HG03064 (cell line): ENCODE results near the gene VIT.
"Not testable (repeated sequence)": the region's sequence is repeated elsewhere in the genome, so short reads cannot be mapped to it uniquely, and the experiment has no call there.

ENCODE experiments used
- ATAC-seq: cut with Tn5 transposase; IDR thresholded peaks from one replicate; pipeline ENCODE4 v1.9.1; 2021; ENCODE audit warnings: low read depth; ENCODE audit not compliant: unreplicated experiment

The VIT gene

DNA sequence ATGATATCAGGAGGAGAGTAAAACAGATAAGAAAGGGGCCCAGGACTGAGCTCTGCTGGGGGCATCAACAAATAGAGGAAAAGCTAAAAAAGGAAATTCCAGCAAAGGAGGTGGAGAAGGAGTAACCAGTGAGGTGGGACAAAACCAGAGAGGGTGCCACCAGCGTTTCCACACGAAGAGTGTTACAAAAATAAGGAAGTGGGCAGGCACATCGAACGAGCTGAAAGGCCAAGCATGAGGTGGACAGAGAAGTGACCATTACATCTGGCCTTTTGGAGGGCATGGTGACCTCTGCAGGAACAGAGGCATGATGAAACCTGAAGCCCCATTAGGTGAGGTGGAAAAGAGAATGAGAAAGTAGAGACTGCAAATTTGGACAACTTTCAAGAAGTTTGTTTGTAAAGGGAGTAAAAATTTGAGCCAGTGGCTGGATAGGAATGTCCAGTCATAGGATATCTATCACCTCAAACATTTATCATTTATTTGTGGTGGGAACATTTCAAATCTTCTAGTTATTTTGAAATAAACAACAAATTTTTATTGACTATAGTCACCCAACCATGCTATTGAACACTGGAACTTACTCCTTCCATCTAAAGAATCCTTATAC is 18.4 kb upstream of the VIT start:
- ATAC-seq, result no peak

DNA sequence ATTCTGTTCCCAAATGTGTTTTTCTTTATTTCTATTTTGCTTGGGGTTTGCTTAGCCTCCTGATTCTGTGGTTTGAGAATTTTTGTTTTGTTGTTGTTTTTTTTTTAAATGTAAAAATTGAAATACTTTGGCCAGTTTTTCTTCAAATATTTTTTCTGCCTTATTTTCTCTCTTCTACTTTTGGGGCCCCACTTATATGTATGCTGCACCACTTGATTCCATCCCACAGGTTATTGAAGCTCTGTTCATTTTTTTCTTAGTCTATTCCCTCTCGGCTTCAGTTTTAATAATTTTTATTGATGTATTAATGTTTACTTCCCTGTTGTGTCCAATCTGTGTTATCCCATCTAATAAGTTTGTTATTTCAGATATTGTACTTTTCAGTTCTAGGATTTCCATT is 17.7 kb upstream of the VIT start:
- no peak for ATAC-seq

DNA sequence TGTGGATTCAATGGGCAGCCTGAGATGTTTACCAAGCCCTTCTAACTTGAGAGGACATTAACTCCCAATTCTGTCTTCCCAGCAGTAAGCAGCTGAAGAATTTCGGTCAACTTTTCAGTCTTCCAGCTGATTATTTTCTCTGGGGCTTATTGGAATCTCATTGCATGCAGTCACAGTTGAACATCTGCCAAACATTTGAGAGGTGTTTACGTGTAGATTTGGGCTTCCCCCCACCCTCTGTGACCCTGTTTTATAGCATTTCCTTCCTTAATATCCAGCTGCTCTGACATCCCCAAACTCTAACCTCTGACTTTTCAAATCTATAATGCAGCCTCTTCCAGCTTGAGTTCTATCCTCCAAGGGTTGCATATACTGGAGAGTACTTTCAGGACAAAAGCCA is 16.5 kb upstream of the VIT start:
- ATAC-seq, result no peak

DNA sequence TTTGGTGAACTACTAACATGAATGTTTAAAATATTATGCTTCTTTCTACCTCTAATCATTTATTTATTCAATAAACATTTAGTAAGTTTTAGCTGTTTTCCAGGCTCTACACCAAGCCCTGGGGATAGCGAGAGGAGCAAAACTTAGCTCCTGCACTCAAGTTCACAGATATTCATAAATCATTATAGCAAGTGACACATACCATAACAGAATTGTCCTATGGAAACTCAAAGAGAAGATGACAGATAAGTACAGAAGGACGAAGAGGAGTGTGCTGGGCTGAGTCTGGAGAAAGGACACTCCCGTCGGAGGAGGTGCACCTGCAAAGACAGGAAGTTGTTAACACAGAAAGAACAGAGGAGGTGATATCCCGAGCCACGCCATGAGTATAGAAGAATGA is 13.9 kb upstream of the VIT start:
- ATAC-seq, result no peak

DNA sequence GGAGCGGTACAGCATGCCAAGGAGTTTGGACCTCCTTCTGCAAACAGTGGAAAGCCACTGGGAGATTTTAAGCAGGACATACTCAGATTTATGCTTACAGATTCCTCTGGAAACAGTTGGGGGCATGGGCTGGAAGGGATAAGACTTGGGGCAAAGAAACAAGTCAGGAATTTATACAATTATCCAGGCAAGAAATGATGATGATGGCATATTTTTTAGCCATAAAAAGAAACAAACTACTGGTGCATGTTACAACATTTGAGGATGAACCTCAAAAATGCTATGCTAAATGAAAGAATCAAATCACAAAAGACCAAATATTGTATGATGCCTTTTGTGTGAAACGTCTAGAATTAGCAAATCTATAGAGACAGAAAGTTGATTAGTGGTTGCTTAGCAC is 13.5 kb upstream of the VIT start:
- ATAC-seq, result no peak

DNA sequence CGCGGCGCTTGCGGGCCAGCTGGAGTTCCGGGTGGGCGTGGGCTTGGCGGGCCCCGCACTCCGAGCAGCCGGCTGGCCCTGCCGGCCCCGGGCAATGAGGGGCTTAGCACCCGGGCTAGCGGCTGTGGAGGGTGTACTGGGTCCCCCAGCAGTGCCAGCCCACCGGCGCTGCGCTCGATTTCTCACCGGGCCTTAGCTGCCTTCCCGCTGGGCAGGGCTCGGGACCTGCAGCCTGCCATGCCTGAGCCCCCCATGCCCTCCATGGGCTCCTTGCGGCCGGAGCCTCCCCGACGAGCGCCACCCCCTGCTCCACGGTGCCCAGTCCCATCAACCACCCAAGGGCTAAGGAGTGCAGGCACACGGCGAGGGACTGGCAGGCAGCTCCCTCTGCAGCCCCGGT is 8.2 kb upstream of the VIT start:
- not testable (repeated sequence) for ATAC-seq

DNA sequence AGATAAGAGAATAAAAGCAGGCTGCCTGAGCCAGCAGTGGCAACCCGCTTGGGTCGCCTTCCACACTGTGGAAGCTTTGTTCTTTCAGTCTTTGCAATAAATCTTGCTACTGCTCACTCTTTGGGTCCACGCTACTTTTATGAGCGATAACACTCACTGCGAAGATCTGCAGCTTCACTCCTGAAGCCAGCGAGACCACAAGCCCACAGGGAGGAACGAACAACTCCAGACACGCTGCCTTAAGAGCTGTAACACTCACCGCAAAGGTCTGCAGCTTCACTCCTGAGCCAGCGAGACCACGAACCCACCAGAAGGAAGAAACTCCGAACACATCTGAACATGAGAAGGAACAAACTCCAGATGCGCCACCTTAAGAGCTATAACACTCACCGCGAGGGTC is 7.5 kb upstream of the VIT start:
- ATAC-seq, result not testable (repeated sequence)

DNA sequence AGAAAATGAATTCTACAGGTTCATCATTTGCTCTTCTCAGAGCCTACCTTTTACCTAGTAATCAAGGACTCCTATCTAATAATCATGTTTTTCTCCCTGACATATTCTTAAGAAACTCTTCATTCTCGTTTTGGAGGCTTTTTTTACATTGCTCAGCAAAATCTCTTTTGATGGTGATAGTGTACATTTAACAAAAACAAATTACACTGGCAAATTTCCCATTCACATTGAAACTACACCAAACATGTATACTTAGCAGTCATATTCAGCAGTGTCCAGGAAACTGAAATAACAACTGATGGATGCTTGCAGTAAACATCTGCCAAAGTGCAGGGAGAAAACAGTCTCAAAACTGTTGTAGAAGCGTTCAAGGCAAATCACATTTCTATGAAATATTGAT is 4.4 kb upstream of the VIT start:
- ATAC-seq, result no peak

DNA sequence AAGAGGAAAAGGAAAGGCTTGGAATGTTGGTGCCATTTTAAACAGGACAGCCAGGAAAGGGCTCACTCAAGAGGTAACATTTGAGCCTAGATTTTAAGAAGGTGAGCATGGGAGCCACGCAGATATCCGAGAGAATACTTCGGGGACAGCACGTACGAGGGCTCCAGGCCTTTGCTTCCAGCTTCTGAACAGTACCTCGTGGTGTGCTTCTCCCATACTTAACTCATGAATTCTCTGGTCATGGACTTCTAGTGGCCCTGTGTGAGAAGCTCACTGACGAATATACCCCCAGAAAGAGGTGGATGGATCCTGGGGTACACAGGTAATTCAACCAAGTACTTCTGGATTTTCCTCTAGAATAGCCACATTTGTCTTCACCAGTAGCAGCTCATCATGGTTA is 2.7 kb upstream of the VIT start:
- ATAC-seq, result no peak

DNA sequence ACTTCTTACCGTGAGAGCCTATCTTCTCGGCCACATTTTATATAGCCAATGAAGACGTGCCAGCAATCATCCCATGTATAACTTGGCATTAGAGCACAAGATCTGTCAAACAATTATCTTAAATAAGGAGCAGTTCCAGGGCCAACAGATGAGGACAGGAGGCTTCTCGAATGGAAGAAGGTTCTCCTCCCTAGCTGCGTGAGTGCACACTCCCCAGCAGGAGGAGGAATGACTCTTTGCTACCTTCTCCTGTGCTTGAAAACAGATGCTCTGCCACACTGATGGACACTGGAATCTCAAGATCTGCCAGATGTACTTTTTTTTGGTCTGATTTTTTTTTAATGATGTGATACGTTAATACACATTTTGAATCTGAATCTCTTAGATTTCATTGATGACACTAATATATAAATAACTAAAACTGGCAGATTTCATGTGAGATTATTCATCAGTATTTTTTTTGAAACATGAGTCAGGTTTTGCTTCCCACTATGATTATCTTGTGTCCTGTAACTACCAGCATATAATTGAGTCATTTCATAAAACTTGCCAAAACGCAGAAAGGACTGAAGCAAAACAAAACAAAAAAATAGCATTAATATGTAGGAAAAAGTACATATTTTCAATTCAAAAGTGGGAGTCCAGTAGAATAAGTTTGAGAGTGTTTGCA is 626 bp upstream of the VIT start:
- ATAC-seq, result no peak

DNA sequence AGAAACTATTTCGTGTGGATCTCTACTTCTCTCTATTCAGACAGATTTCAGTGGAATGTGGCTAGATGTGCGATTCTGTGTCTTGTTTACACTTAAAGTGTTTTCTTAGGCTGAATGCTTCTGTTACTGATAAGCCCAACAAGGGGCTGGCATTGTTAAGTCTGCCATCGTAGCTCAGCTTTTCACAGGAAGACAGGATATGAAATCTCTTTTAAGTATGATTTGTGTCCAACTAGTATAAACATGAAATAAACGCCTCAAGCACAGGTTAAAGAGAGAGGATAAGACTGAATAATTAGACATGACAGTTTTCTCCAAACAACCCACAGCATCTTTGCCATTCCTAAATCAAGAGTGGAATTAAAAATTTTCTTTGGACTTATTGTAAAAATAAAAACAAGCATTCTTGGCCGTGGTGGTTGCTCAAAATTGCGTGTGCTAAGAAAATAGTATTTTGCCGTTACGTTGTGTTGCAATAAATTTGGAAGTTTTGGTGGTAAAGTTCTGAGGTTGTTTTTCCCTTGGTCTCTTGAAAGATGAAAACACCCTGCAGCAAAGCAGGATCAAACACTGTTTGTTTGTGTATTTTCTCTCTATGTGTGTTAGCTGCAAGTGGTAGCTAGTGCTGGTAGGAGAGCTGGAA is 1.0 kb downstream of the VIT start:
- no peak for ATAC-seq

DNA sequence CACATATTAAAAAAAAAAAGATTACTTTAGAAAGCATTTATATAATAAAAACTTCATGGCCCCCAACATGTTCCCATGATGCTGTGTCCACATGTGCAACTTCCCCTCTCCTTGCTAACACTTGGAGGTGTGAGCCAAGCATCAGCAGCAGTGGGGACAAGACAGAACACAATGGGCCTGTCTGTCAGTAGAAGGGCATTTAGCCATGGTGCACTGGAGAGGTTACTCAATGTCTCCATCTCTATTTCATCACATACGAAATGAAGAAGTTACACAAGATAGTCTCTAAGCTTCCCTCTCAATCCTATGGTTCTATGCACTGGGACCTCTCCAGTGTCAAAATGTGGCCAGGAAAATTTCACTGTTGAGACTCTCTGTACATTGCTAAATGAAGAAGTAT is 2.5 kb downstream of the VIT start:
- ATAC-seq, result no peak

DNA sequence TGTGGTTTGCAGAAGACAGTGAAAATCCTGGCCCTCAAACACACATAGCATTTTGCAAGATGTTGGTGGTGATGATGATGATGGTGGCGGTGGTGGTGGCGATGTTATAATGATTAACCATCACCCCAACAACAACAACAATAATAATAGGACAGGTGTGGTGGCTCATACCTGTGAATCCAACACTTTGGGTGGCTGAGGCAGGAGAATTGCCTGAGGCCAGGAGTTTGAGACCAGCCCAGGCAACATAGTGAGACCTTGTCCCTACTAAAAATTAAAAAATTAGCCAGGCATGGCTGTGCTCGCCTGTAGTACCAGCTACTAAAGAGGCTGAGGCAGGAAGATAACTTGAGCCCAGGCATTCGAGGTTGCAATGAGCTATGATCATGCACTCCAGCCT is 3.8 kb downstream of the VIT start:
- ATAC-seq, result no peak

DNA sequence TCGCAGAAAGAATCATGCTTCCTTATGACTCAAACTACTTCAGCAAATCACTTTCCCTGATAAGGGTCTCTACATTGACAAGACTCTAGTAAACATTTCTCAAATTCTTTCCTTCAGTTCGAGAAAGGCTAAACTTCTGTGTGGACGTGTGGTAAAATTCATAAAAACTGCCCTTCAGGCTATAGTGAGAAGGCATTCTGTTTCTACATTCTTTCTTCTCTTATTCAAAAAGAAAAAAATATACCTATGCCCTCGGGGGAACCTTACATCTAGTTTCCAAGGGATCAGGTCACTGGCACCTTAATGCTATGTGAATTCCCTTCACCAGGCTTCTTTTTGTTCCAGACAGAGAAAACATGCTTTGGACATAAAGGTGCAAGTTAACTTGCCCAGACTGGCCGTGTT is 4.9 kb downstream of the VIT start:
- ATAC-seq, result no peak

DNA sequence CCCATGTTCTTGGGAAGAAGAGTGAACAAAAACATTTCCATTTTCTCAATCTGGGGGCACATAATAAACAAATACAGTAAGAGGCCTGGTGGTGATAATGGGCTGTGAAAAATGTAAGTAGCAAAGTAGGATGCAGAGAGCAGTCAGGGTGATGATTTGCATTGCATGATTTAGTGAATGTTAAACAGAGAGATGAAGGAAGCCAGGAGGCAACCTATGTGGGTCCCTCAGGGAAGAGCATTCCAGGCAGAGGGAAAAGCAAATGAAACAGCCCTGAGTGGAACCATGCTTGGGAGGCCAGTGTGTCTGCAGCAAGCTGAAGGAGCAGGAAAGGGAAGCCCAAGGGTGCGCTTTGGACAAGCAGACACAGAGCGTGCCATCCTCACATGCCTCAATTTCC is 5.4 kb downstream of the VIT start:
- no peak for ATAC-seq

DNA sequence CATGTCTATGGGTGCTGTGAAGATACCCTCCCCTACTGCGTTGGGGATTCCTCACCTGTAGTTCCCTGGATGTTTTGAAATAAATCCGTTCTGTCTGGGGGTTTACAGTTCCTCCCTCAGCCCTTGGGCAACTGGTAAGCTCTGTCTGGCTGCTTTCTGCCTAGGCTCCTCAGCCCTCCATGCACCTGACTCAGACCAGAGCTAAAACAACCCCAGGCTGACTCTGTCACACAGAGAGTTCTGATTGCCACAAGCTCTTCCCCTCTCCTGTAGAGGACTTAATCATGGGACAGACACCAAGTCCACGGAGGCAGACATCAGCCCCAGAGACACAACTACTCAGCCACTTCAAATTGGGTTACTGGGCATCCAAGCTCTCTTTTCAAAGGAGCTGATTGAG is 6.3 kb downstream of the VIT start:
- ATAC-seq, result no peak

DNA sequence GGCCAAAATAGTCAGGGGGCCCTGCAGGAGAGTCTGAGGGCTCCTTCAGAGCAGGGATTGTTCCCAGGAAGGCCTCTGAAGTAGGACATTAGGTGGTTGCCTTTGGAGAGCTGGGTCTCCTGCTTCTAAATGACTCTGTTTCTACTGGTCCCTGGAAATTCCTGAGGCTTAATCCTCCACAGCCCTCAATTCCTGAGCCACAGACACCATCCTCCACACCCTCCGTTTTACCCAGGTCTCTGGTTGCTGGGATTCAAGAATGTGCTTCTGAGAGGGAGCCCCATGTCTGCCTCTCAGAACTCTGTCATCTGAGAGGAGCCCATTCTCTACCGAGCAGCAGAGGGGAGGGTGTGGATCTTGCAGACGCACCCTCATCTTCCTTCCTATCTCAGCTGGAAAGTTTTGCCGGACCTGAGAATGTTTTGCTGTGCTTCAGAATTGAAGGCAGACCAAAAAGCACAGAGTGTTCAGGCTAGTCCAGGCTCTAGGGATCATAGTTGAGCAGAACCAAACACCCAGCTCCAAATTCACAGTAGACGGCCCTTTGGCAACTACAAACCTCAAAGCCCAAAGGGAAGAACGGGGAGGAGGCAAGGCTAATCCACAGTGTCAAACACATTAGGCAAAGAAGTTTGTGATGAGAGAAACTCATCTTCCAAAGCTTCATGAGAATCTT is 8.1 kb downstream of the VIT start:
- ATAC-seq, result no peak

DNA sequence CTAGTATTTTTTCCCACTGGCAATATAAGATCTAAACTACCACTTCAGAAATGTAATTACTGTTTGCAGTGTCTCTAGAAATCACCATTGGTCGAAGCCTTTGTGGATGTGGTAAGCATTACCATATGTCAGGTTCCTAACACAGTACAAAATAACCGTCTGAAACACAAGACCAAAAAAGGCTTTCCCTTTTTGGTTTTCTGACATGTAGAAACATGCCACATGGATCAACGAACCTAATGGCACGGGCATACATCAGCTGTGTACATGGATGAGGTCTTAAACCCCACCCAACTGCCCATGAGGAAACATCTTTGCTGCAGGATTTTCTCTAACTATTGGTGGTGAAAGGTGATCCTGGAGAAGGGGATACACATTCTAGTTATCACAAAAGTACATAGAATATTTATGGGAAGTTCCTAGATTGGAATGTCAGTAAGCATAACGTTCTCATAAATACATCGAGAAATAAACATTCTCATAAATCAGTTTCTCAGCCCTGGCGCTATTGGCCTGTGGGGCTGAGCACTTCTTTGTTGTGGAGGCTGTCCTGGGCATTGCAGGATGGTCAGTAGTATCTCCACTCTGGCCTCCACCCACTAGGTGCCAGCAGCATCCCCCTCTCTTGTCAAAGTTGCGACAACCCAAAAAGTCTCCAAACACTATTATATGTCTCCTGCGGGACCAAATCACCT is 9.0 kb downstream of the VIT start:
- no peak for ATAC-seq

DNA sequence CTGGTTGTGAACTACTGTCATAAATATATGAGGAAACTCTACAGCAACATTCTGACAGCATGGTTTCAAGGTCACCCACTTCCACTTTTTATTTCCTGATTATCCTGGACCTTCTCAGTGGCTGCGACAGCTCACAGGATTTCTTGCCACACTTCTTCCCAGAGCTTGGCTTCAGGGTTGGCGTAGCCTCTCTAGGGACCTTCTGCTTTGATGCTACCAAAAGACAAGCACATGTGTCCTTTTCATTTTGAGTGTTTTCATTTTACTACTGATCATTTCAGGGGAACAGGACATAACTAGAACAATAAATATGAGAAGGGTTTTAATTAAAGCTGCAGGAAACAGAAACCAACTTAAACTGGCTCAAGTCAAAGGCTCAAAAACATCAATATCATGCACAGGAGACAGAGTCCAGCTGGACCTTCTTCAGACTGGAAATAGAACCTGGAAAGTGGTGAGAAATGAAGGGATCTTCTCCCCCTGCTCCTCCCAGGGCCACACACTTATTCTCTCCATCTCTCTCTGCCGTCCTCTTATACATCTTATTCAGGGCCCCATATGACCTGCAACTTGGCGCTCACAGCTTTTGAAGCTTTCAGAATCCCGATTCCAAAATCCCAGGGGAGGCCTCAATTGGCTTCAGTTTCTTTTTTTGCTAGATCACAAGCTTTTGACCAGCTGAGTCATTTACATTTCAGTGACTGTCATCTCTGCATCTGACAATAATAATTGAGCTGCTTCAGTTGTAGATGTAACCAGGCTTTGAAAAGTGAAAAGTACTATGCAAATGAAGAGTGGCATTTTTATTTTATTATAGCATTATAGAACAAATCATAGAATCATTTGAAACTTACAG is 9.7 kb downstream of the VIT start:
- ATAC-seq, result no peak

DNA sequence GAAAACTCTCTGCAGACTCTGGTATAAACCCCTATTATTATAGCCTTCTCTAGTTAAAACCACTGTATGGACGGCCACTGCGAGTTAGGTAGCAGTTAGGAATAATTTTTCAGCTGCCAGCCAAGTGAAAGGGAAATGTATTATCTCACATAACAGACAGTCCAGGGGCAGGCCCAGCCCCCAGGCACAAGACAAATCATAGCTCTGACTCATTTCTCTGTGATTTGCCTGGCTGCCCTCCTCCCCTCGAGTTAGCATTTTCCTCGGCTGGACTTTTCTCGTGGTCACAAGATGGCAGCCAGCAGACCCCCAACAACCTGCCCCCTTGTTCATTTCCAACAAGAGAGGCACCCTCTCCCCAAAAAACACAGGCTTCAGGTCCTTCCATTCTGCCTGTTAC is 10.5 kb downstream of the VIT start:
- ATAC-seq, result no peak
